Measurements from ENCODE around the gene ZCCHC7. TPM values are rescaled to one million over a fixed set of nuclear protein-coding genes. Genes with fewer than 3 reads are reported as not detected.

ZCCHC7 gene
- total and polyA plus RNA-seq, 4 donors = 3.3 to 9.7 (median 7.6) TPM

GRCh38 chr9:37364136-37364535 is 243.8 kb downstream of the ZCCHC7 start:
- 89% methylated on average over 4 of the region's 4 CpGs for WGBS
- Histone ChIP-seq H3K9ac (ENCODE audit: low read depth in 1 of 2, low read length in 2 of 2) (no peak overlapping the region), H3K4me3 (ENCODE audit: low read depth in 1 of 3, low read length in 3 of 3) (no peak overlapping the region), H3K4me1 (ENCODE audit: control insufficient read depth in 4 of 4, insufficient read depth in 4 of 4, low read length in 3 of 4) (no peaks in the 10 kb centered on the region), H3K36me3 (ENCODE audit: control insufficient read depth in 4 of 4, insufficient read depth in 3 of 4, low read depth in 1 of 4, low read length in 3 of 4) (no peaks in the 10 kb centered on the region), H3K9me3 (ENCODE audit: control insufficient read depth in 4 of 4, low read length in 3 of 4) (no peaks in the 10 kb centered on the region), H3K27me3 (ENCODE audit: control insufficient read depth in 4 of 4, insufficient read depth in 4 of 4, low read length in 3 of 4) (no peaks in the 10 kb centered on the region), H3K27ac (ENCODE audit: low read depth in 1 of 2, low read length in 2 of 2) (no peak overlapping the region)
- TF ChIP-seq FOXA1 (IDR thresholded peaks at IDR 0.05) (no peak), EGR1 (IDR thresholded peaks at IDR 0.05; ENCODE audit: low read depth in 2 of 2) (no peak), ZBTB33 (IDR thresholded peaks at IDR 0.05) (no peak), CTCF (IDR thresholded peaks at IDR 0.05; ENCODE audit: low read depth, low read length, missing input control) (no peak), NR2F2 (IDR thresholded peaks at IDR 0.05) (no peak), REST (IDR thresholded peaks at IDR 0.05) (no peak), RXRA (IDR thresholded peaks at IDR 0.05) (no peak), RAD21 (IDR thresholded peaks at IDR 0.05) (no peak), HNF4A (conservative IDR thresholded peaks at IDR 0.05) (no peak), JUND (IDR thresholded peaks at IDR 0.05) (no peak), GABPA (IDR thresholded peaks at IDR 0.05 in 1 of 2, conservative IDR thresholded peaks at IDR 0.05 in 1 of 2) (no peak), SP1 (IDR thresholded peaks at IDR 0.05) (no peak), ATF3 (IDR thresholded peaks at IDR 0.05) (no peak), TAF1 (conservative IDR thresholded peaks at IDR 0.05) (no peak), MAX (IDR thresholded peaks at IDR 0.05) (no peak), FOXA2 (IDR thresholded peaks at IDR 0.05) (no peak), HNF4G (IDR thresholded peaks at IDR 0.05) (no peak), YY1 (IDR thresholded peaks at IDR 0.05) (no peak)
- DNase-seq (ENCODE audit: low spot score) = no peak
